NOMO-1 (cell line): ENCODE data around the gene PNPLA2.
A peak's percentile ranks its signal among the peaks of the same experiment; 100 is the strongest.

Experiments used
- DNase-seq, 2 experiments: peaks; one replicate each; lab custom pipeline; 2025; ENCODE audit not compliant: unreplicated experiment in 2 of 2; lab: John Stamatoyannopoulos, UW

PNPLA2 gene

DNA sequence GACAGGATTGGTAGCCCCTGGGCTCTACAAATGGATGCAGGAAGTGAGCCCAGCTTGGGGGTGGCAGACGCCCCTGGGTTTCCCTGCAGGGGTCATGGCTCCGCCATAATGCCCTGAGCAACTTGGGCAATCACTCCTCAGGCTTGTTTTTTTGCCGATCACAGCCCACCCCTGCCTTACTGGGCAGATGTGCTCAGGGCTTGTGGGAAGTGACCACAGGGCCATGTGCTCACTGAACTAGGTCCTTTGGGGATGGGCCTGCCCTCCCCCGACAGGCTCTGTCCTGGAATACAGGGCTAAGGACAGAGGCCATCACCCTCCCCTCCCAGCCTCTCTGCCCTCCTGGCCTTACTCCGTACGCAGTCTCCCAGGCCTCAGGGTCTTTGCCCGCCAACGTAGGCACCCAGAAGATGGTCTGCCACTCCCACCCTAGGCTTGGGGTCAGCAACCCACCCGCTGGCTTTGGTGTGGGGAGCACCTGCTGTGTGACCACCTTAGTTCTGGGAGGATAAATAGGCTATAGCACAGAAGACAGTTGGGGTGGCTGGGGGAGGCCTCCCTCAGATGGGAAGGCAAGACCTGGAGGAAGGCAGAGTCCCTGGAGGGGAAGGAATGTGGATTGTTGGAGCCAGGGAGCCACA lies 5.1 kb upstream of the PNPLA2 start:
- DNase-seq = no peak

DNA sequence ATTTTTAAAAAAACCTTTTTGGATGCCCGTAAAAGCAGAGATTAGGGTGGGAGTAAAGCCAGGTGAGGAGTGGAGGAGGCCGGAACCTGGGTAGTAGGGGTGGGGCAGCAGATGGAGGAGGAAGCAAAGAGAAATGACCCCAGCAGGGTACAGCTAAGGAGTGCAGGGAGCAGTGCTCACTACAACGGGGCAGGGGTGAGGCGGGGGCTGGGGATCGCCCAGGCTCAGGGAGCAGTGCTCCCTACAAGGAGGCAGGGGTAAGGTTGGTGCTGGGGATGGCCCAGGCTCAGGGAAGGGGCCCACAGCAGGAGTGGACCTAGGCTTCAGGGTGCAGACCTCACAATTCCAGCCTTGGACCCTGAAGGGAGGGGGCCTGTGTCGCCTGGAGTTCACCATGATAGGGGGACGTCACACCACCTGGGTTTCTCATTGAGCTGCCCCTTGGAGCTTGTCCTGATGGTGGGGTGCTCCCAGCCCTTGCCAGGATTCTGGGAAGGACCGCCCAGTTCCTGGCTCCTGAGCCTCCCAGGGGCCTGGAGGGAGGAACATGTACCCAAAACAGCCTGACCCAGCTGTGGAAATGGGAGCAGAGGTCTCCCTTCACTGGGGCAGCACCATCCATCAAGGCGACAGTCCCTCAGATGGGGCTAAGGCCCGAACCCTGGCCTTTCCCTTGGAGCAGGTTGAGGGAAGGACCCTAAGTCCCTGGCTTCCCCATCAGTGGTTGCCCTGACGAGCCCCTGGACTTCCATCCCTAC lies 2.9 kb upstream of the PNPLA2 start:
- no peak for DNase-seq

DNA sequence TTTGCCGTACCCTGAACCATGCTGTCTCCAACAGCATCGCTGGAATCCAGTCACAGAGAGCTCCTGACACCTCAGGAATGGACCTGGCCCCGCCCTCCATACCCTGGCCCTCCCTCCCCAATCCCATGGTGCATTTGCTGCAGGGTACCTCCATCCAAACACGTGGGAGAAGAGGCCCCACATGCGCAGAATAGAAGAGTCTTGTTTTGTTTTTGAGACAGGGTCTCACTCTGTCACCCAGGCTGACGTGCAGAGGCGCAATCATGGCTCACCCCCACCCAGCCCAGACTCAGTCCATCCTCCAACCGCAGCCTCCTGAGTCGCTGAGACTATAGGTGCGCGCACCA lies 2.3 kb upstream of the PNPLA2 start:
- no peak for DNase-seq

DNA sequence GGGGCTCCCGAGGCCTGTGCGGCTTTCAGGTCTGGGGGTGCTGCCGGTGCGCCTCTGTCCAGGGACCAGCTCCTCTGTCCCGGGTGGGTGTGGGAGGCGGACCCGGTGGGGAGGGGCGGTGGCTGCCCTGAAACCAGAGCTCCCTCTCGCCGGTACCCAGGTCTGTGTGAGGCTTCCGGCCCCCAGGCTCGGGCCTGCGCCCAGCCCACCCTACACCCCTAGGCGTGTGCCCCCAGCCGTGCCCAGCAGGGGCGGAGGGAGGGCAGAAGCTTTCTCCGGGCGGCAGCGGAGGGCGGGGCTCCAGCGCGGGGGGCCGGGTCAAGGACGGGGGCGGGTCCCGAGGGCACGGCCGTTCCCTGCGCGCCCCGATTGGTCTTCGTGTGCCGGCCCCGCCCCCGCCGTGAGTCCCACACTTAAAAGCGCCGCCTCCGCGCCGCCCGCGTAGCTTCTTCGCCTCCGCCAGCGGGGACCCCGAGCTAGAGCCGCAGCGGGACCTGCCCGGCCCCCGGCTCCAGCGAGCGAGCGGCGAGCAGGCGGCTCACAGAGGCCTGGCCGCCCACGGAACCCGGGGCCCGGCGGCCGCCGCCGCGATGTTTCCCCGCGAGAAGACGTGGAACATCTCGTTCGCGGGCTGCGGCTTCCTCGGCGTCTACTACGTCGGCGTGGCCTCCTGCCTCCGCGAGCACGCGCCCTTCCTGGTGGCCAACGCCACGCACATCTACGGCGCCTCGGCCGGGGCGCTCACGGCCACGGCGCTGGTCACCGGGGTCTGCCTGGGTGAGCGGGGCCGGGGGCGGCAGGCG lies 616 bp downstream of the PNPLA2 start:
- DNase-seq = peak; percentile 85 to 89

DNA sequence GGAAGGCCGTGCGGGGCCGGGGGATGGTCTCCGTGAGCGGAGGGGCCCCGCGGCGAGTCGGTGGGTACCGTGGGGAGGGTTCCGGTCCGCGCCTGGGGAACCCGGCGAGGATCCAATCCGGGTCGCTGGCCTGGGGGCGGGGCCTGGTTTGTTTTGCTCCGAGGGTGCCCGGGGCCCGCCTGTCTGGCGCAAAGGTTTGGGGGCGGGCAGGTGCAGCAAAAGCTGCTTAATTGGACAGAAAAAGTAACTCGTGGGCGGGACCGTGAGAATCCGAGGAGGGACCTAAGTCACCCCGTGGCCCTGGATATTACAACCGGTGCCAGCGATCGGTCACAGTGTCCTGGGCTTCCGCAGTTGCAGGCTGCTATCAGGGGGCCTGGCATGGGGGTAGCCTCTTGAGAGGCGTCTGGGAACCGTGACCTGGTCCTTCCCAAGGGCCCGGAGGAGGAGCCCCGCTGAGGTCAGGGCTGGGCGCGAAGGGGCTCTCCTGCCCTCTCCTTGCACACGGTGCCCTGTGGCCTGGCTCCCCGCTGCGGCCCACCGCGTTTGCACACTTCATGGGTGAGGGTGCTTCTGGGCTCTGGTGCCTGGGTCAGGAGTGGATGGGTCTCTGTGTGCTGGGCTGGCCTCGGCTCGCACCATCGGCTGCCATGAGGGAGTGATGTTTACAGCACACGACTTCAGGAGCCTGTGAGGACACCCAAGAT lies 1.4 kb downstream of the PNPLA2 start:
- DNase-seq = peak; percentile 93 to 94

- peak; percentile 19 to 23 for DNase-seq
These were observed 2.2 kb downstream of the PNPLA2 start for GRCh38 chr11:820655-821511.

- peak; percentile 32 to 46 for DNase-seq
These were observed 3.0 kb downstream of the PNPLA2 start for GRCh38 chr11:821512-822371.

- no peak for DNase-seq
These were observed 5.0 kb downstream of the PNPLA2 start for GRCh38 chr11:823441-824291.

DNA sequence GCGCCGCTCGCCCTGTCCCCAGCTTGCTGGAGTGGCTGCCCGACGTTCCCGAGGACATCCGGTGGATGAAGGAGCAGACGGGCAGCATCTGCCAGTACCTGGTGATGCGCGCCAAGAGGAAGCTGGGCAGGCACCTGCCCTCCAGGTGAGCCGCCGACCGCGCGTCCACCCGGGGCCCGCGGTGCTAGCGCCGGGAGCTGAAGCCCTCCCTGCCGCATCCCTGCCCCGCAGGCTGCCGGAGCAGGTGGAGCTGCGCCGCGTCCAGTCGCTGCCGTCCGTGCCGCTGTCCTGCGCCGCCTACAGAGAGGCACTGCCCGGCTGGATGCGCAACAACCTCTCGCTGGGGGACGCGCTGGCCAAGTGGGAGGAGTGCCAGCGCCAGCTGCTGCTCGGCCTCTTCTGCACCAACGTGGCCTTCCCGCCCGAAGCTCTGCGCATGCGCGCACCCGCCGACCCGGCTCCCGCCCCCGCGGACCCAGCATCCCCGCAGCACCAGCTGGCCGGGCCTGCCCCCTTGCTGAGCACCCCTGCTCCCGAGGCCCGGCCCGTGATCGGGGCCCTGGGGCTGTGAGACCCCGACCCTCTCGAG lies 5.7 kb downstream of the PNPLA2 start:
- DNase-seq = no peak

DNA sequence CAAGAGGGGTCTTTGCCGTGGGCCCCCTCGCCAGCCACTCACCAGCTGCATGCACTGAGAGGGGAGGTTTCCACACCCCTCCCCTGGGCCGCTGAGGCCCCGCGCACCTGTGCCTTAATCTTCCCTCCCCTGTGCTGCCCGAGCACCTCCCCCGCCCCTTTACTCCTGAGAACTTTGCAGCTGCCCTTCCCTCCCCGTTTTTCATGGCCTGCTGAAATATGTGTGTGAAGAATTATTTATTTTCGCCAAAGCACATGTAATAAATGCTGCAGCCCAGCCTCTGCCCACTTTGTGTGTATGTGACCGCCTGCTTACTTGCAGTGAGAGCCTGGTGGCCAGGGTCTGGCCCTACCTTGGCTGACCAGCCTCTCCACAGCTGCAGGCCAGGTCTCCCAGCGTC lies 6.2 kb downstream of the PNPLA2 start:
- DNase-seq = no peak

GRCh38 chr11:825366-826226 lies 6.9 kb downstream of the PNPLA2 start:
- no peak for DNase-seq

DNA sequence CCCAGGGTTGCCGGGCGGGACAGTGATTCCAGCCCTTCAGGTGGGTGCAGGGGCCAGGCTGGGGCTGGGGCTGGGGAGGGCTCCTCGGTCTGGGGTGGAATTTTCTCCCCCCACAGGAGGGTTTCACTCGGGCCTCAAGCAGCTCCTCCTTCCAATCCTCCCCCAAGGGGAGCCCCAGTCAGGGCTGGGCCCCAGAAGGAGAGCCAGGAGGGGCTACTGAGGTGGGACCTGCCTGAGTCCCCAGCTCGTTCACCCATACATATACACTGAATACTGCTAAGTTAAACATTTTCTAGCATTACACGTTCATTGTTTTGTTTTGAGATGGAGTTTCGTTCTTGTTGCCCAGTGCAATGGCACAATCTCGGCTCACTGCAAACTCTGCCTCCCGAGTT lies 7.5 kb downstream of the PNPLA2 start:
- no peak for DNase-seq

DNA sequence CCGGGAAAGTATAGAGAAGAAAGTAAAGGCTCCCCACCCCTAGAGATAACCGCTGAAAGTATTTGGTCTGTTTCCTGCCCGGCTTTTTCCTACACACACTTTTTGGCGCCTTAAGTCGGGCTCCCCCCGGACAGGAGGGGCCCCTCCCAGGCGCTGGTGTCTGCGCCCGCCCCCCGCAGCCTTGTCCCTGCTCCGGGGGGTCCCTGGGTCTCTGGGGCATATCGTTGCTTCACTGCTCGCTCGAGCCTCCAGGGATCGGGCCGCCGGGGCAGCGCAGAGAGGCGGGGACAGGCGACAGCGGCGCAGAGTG lies 8.1 kb downstream of the PNPLA2 start:
- DNase-seq = no peak

DNA sequence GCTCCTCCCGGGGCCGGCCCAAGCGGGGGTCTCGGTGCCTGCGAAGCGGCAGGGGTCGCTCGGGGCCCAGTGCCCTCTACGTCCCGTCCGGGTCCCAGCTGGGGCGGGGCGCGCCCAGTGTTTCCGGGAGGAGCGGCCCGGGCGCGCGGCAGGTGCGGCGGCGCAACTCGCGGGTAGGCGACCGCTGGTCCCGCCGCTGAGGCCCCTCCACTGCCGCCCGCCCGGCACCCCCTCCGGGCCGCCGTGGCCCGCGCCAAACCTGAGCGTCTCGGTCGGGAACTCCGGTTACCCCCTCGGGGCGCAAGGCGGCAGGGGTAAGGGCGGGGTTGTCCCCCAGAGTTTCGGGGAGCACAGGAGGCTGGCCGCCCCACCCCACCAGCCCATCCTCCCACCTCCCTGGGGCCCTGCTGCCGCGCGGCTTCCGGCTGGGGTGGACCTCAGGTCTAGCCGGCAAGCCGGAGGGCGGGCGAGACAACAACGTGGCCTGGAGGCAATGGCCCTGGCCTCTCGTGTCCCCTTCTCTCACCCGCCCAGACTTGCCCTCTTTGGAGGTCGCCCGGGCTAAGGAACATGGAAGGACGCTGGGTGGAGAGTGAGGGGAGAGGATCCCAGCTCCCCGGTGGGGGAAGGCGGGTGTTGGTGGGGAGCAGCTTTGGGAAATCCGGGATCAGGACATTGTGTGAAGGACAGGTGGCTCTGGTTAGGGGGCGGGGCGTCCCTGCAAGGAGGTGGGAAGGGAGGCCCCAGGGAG lies 8.6 kb downstream of the PNPLA2 start:
- DNase-seq = peak; percentile 20 to 21

DNA sequence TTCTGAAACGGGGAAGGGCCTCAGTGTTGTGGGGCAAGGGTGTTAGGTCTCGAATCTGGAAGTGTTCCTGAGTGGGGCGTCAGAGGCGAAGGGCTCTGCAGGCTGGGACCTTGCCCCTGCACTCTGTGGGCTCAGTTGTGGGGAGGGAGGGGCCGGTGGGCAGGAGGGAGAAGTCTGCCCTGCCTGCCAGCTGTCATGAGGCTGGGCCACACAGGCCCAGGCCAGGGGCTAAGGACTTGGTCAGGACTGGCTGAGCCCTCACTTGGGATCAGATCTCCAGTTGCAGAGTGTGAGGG lies 9.1 kb downstream of the PNPLA2 start, which contains the start of gene CRACR2B:
CRACR2B (plus strand) TSS at position 23 of the 296 bp plus-strand sequence. CDS start 689 bp downstream, outside the sequence.
- no peak for DNase-seq

DNA sequence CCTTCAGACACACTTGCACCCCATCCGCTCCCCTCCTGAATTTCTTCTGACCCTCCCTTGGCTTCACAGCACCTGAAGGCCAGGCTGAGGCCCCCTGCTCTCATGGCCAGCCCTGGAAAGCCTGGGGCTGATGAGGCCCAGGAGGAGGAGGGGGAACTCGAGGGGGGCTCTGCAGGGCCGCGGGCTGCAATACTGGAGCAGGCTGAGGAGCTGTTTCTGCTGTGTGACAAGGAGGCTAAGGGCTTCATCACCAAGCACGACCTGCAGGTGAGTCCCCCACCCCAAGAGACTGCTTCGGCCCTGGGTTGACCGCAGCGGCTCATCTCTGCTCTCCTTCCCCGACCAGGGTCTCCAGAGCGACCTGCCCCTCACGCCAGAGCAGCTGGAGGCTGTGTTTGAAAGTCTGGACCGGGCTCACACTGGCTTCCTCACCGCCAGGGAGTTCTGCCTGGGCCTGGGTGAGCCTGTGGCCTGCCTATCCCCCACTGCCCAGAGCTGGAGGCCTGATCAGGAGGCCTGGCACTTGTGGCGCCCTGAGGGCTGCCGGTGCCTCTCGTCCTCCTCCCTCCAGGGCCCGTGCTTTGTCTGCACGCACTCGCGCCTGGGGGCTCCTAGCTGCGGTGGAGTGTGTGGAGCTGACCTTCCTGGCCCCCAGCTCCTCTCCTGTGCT lies 9.9 kb downstream of the PNPLA2 start:
- DNase-seq = no peak
